Ishikawa (cell line): Measurements from ENCODE around the gene RXFP2.

ENCODE experiments used
- CEBPB ChIP-seq: IDR thresholded peaks from 2 replicates; pipeline ENCODE4 v1.6.1; 2012
- CREB1 ChIP-seq: IDR thresholded peaks from 2 replicates; pipeline ENCODE4 v1.6.1; 2012; ENCODE audit warnings: low read depth
- EP300 ChIP-seq: IDR thresholded peaks from 2 replicates; pipeline ENCODE4 v1.6.1; 2012; ENCODE audit warnings: borderline replicate concordance
- FOXM1 ChIP-seq: IDR thresholded peaks from 2 replicates; pipeline ENCODE4 v1.6.1; 2012; ENCODE audit warnings: low read depth, borderline replicate concordance
- MAX ChIP-seq: IDR thresholded peaks from 2 replicates; pipeline ENCODE4 v1.6.1; 2012
- NFIC ChIP-seq: IDR thresholded peaks from 2 replicates; pipeline ENCODE4 v1.6.1; 2012
- RAD21 ChIP-seq: IDR thresholded peaks from 2 replicates; pipeline ENCODE4 v1.6.1; 2012; ENCODE audit warnings: low read depth
- REST ChIP-seq: IDR thresholded peaks from 2 replicates; pipeline ENCODE4 v1.6.1; 2012; ENCODE audit warnings: low read depth, mild to moderate bottlenecking
- TAF1 ChIP-seq: IDR thresholded peaks from 2 replicates; pipeline ENCODE4 v1.6.1; 2012; ENCODE audit warnings: low read depth, mild to moderate bottlenecking
- TEAD4 ChIP-seq: IDR thresholded peaks from 2 replicates; pipeline ENCODE4 v1.6.1; 2012
- USF1 ChIP-seq: IDR thresholded peaks from 2 replicates; pipeline ENCODE4 v1.6.1; 2012
- YY1 ChIP-seq: IDR thresholded peaks from 2 replicates; pipeline ENCODE4 v1.6.1; 2012; ENCODE audit warnings: low read depth

GRCh38 chr13:31843044-31843443 lies 103.7 kb downstream of the RXFP2 start:
- TF ChIP-seq TEAD4 (no peak), CREB1 (no peak), YY1 (no peak), USF1 (no peak), RAD21 (no peak), EP300 (no peak), MAX (no peak), CEBPB (no peak), REST (no peak), TAF1 (no peak), FOXM1 (no peak), NFIC (no peak)
